GM12892 (cell line): Measurements from ENCODE around the gene RET.

ENCODE experiments used
- POLR2A ChIP-seq: IDR thresholded peaks from 2 replicates; pipeline ENCODE4 v1.6.1; 2011; ENCODE audit warnings: low read depth, low read length, control low read depth
- POLR2AphosphoS5 ChIP-seq: IDR thresholded peaks from 2 replicates; pipeline ENCODE4 v1.6.1; 2011; ENCODE audit warnings: low read depth, low read length, control low read depth

GRCh38 chr10:43044961-43045621 is 31.8 kb upstream of the RET start:
- no peak for TF ChIP-seq POLR2AphosphoS5
- no peak for TF ChIP-seq POLR2A
